ENCODE data around the gene ATP9A. TPM values are rescaled to one million over a fixed set of nuclear protein-coding genes. Genes with fewer than 3 reads are reported as not detected.
"Not testable (repeated sequence)": the region's sequence is repeated elsewhere in the genome, so short reads cannot be mapped to it uniquely, and the experiment has no call there.

Gene ATP9A
- 31.3 and 34.6 TPM in 2 replicates for total RNA-seq (2014; rRNA removed)
- Bru-seq, nascent RNA, result percentile 77 among the genes with signal in this experiment
- BruChase-seq, experiment 1, labeled RNA remaining after a 6-hour chase, result percentile 72 among the genes with signal in this experiment
- percentile 87 among the genes with signal in this experiment for BruChase-seq, experiment 2, labeled RNA remaining after a 2-hour chase
- long read RNA-seq, full-length matches to known transcripts, result 50 of 177 reads
- long read RNA-seq, partial matches to known transcripts, result 55 of 177 reads
- long read RNA-seq, other reads (novel, unspliced or antisense), result 72 of 177 reads

GRCh38 chr20:51767867-51768758, at the start of gene ATP9A:
TSS of gene ATP9A (minus strand) at chr20:51768390. CDS start at chr20:51768369, 21 bp downstream.
- Histone ChIP-seq H3K9me2 (replicated peaks; ENCODE audit: low read length) (no peaks in the 10 kb centered on the region), H3K9me3 (ENCODE audit: low read length) (no peaks in the 10 kb centered on the region), H3K4me1 (ENCODE audit: insufficient read depth, low read length) (peaks cover 9% of the 10 kb centered on the region), H3K9ac (ENCODE audit: low read length) (peak within 1 kb of the TSS; percentile 93), H3K36me3 (ENCODE audit: low read depth, low read length) (no peaks in the 10 kb centered on the region), H3F3A (ENCODE audit: low read length, unreplicated experiment) (no peaks in the 10 kb centered on the region), H3K79me2 (ENCODE audit: low read length) (peaks cover 42% of the 10 kb centered on the region), H3K27me3 (ENCODE audit: low read length) (no peaks in the 10 kb centered on the region), H2AFZ (ENCODE audit: low read length) (peak within 1 kb of the TSS; percentile 81), H3K4me3 (ENCODE audit: low read length) (peak within 1 kb of the TSS; percentile 91), H3K27ac (ENCODE audit: low read length) (peak within 1 kb of the TSS; percentile 56), H3K4me2 (ENCODE audit: low read length) (peak within 1 kb of the TSS; percentile 98), H4K20me1 (ENCODE audit: low read length) (no peaks in the 10 kb centered on the region)
- BruUV-seq (replicated peaks), result no TSS peak
- ChIA-PET POLR2A (ENCODE audit: unreplicated experiment) (no interaction called here), CTCF (no interaction called here)
- TF ChIP-seq EZH2 (IDR thresholded peaks at IDR 0.05; ENCODE audit: low read length, unreplicated experiment) (no peak), EZH2phosphoT487 (IDR thresholded peaks at IDR 0.05; ENCODE audit: borderline replicate concordance, low read length) (no peak)
- TF ChIP-seq, protein P1, sequence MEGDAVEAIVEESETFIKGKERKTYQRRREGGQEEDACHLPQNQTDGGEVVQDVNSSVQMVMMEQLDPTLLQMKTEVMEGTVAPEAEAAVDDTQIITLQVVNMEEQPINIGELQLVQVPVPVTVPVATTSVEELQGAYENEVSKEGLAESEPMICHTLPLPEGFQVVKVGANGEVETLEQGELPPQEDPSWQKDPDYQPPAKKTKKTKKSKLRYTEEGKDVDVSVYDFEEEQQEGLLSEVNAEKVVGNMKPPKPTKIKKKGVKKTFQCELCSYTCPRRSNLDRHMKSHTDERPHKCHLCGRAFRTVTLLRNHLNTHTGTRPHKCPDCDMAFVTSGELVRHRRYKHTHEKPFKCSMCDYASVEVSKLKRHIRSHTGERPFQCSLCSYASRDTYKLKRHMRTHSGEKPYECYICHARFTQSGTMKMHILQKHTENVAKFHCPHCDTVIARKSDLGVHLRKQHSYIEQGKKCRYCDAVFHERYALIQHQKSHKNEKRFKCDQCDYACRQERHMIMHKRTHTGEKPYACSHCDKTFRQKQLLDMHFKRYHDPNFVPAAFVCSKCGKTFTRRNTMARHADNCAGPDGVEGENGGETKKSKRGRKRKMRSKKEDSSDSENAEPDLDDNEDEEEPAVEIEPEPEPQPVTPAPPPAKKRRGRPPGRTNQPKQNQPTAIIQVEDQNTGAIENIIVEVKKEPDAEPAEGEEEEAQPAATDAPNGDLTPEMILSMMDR (conservative IDR thresholded peaks at IDR 0.05; ENCODE audit: low read depth, low read length), result peak; percentile 32; the same call in 1 of the 2 replicates
- ATAC-seq, result peak; percentile 6
- DNase-seq, result peak; percentile 49
- intact Hi-C loops (cut with micrococcal nuclease), result loop anchor here (1.0 to 5.0 kb wide), 3 partner anchors 16 to 131 kb away; no protein-coding TSS in a partner anchor

- H3K36me3 ChIP-seq (ENCODE audit: low read depth, low read length); H3K4me3 ChIP-seq (ENCODE audit: low read length); CTCF ChIA-PET; intact Hi-C loops (cut with micrococcal nuclease); H3K9me3 ChIP-seq (ENCODE audit: low read length); H2AFZ ChIP-seq (ENCODE audit: low read length); ATAC-seq; H4K20me1 ChIP-seq (ENCODE audit: low read length); BruUV-seq (replicated peaks); DNase-seq; H3K4me2 ChIP-seq (ENCODE audit: low read length); H3K4me1 ChIP-seq (ENCODE audit: insufficient read depth, low read length); H3K27ac ChIP-seq (ENCODE audit: low read length); H3K79me2 ChIP-seq (ENCODE audit: low read length); H3K27me3 ChIP-seq (ENCODE audit: low read length); H3K9me2 ChIP-seq (replicated peaks; ENCODE audit: low read length); H3K9ac ChIP-seq (ENCODE audit: low read length); H3F3A ChIP-seq (ENCODE audit: low read length, unreplicated experiment): not testable (repeated sequence)
- POLR2A ChIA-PET (ENCODE audit: unreplicated experiment), result interaction anchor here (0.6 kb wide), 1 partner anchor 254 kb away, joined by 3 read pairs; no protein-coding TSS in a partner anchor
Observed at GRCh38 chr20:51816856-51817255, 48.7 kb upstream of the ATP9A start.

DNA sequence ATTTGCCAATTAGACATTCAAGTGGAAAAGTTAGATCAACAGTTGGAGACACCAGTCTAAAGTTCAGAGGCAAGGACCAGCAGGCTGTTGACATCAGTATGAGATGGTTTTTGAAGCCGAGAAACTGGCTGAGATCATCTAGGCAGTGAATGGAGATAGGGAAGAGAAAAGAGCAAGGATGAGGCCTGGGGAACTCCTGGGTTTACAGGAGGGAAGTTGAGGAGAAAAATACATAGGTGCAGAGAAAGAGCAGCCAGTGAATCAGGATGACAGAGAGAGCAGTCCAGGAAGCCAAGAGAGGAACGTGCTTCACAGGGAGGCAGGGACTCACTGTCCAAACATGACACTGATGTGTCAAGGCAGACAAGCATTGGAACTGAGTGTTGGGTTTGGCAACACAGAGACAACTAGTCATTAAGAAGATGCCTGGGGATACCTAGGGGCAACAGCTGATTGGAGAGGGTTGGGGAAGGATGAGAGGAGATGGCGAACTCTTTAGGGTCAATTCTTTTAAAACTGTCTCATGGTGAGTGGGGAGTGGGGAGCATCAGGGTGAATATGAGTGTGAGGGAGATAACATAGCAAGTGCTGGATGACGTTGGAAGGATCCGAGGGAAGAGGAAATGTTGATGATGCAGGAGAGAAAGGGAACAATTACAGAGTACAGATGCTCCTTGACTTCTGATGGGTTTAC, 47.3 kb upstream of the ATP9A start:
- CTCF ChIA-PET, result no interaction called here
- Histone ChIP-seq H3F3A (ENCODE audit: low read length, unreplicated experiment) (no peaks in the 10 kb centered on the region), H3K27me3 (ENCODE audit: low read length) (no peaks in the 10 kb centered on the region), H3K4me2 (ENCODE audit: low read length) (no peak overlapping the region), H3K27ac (ENCODE audit: low read length) (no peak overlapping the region), H3K9me3 (ENCODE audit: low read length) (no peaks in the 10 kb centered on the region), H3K36me3 (ENCODE audit: low read depth, low read length) (no peaks in the 10 kb centered on the region), H2AFZ (ENCODE audit: low read length) (no peak overlapping the region), H3K9me2 (replicated peaks; ENCODE audit: low read length) (no peaks in the 10 kb centered on the region), H3K4me1 (ENCODE audit: insufficient read depth, low read length) (peaks cover 7% of the 10 kb centered on the region; the same call in 1 of the 2 replicates), H3K9ac (ENCODE audit: low read length) (no peak overlapping the region), H3K79me2 (ENCODE audit: low read length) (no peaks in the 10 kb centered on the region), H4K20me1 (ENCODE audit: low read length) (no peaks in the 10 kb centered on the region), H3K4me3 (ENCODE audit: low read length) (no peak overlapping the region)
- ATAC-seq (peak; percentile 66), DNase-seq (peak; percentile 60)
- TF ChIP-seq EZH2phosphoT487 (IDR thresholded peaks at IDR 0.05; ENCODE audit: borderline replicate concordance, low read length) (no peak), EZH2 (IDR thresholded peaks at IDR 0.05; ENCODE audit: low read length, unreplicated experiment) (no peak)
- TF ChIP-seq, protein P1 (conservative IDR thresholded peaks at IDR 0.05; ENCODE audit: low read depth, low read length), result no peak
- intact Hi-C loops (cut with micrococcal nuclease), result no loop called here
- BruUV-seq (replicated peaks), result no TSS peak
- POLR2A ChIA-PET (ENCODE audit: unreplicated experiment), result no interaction called here

Data from PC-3 (cell line).